K562 (cell line): Measurements from ENCODE around the gene EGFL7.

Experiments used
- CTCF ChIP-seq, 3 experiments: IDR thresholded peaks in 2 of 3; conservative IDR thresholded peaks in 1 of 3; 2 replicates each; pipeline ENCODE4 v1.5.1; 2011 to 2012; ENCODE audit warnings: low read length in 3 of 3, mild to moderate bottlenecking in 3 of 3, control low read depth in 2 of 3, improper control_type of control experiment in 1 of 3, inconsistent platforms in 1 of 3, low read depth in 1 of 3, mixed read lengths in 1 of 3, moderate library complexity in 1 of 3; ENCODE audit not compliant: insufficient read depth in 2 of 3
- MAFF ChIP-seq: IDR thresholded peaks from 2 replicates; pipeline ENCODE4 v1.6.1; 2012; ENCODE audit warnings: low read length, improper control_type of control experiment
- NFIC ChIP-seq: fragments of 450-650 bp; IDR thresholded peaks from 2 replicates; pipeline ENCODE4 v1.6.1; 2017; ENCODE audit warnings: mild to moderate bottlenecking, inconsistent platforms
- SIN3A ChIP-seq, 2 experiments: fragments of 150-350 bp in 1 of 2; IDR thresholded peaks; 2 replicates each; pipeline ENCODE4 v1.6.1; 2011 to 2016; ENCODE audit warnings: borderline replicate concordance in 2 of 2, low read depth in 2 of 2, low read length in 2 of 2, mild to moderate bottlenecking in 2 of 2, moderate library complexity in 2 of 2; ENCODE audit not compliant: control insufficient read depth in 1 of 2
- SP1 ChIP-seq: sonication (generic); formaldehyde crosslinking; IDR thresholded peaks from 2 replicates; pipeline ENCODE4 v1.8.1; 2022; ENCODE audit warnings: mild to moderate bottlenecking, missing genetic modification reagents
- USF1 ChIP-seq: sonication (generic); formaldehyde crosslinking; IDR thresholded peaks from 2 replicates; pipeline ENCODE4 v1.9.0; 2022; ENCODE audit warnings: mild to moderate bottlenecking, missing genetic modification reagents

- TF ChIP-seq CTCF (IDR thresholded peaks at IDR 0.05 in 2 of 3, conservative IDR thresholded peaks at IDR 0.05 in 1 of 3; ENCODE audit: insufficient read depth in 2 of 3, low read depth in 1 of 3, low read length in 3 of 3), result no peak
- TF ChIP-seq USF1 (CRISPR knock-in tag), result no peak
- TF ChIP-seq MAFF, result no peak
- no peak for TF ChIP-seq NFIC
- no peak for TF ChIP-seq SP1 (CRISPR knock-in tag)
- no peak for TF ChIP-seq SIN3A (IDR thresholded peaks at IDR 0.05; ENCODE audit: borderline replicate concordance in 2 of 2, control insufficient read depth in 1 of 2, low read depth in 2 of 2, low read length in 2 of 2)
These were observed 21.0 kb downstream of the EGFL7 start for GRCh38 chr9:136683755-136684154.
